HFFc6 (cell line): ENCODE results near the gene TCF21. TPM values are rescaled to one million over a fixed set of nuclear protein-coding genes. Genes with fewer than 3 reads are reported as not detected.

Experiments
- DNase-seq: peaks from one replicate; pipeline ENCODE4 v3.0.0-alpha.2; 2018
- H3K27ac Mint-ChIP-seq: 2 replicates; pipeline ENCODE4 v1.8.0; 2020; ENCODE audit warnings: mild to moderate bottlenecking, mixed read lengths
- H3K27me3 Mint-ChIP-seq: 2 replicates; pipeline ENCODE4 v1.8.0; 2021; ENCODE audit warnings: mild to moderate bottlenecking, moderate library complexity, mixed read lengths; ENCODE audit not compliant: insufficient read depth
- H3K36me3 Mint-ChIP-seq: 2 replicates; pipeline ENCODE4 v1.8.0; 2021; ENCODE audit warnings: low read depth, mixed read lengths
- H3K4me1 Mint-ChIP-seq: 2 replicates; pipeline ENCODE4 v1.8.0; 2020; ENCODE audit warnings: low read depth, mixed read lengths
- H3K4me3 Mint-ChIP-seq: 2 replicates; pipeline ENCODE4 v1.8.0; 2020; ENCODE audit warnings: mild to moderate bottlenecking, moderate library complexity, mixed read lengths
- H3K9me3 Mint-ChIP-seq: 2 replicates; pipeline ENCODE4 v1.8.0; 2020; ENCODE audit warnings: mild to moderate bottlenecking, mixed read lengths
- total RNA-seq, 6 experiments: library from RNA; stranded (reverse); fragmentation: NEBNext Ultra II Directional; extraction: Animal tissue kit (Norgen Biotek cat#: 25700); gene quantifications; 2 replicates in 1 of 6; 3 replicates in 5 of 6; pipeline ENCODE4 v1.2.3, GENCODE V29; 2021
- TF ChIP-seq, protein P1 (sequence below): fragments of 200-600 bp; sonication (generic); IDR thresholded peaks from 2 replicates; pipeline ENCODE4 v1.5.0; 2021; ENCODE audit warnings: antibody characterized with exemption, mild to moderate bottlenecking

TCF21 gene
- total RNA-seq, 6 experiments from 2014 or later, result not detected

DNA sequence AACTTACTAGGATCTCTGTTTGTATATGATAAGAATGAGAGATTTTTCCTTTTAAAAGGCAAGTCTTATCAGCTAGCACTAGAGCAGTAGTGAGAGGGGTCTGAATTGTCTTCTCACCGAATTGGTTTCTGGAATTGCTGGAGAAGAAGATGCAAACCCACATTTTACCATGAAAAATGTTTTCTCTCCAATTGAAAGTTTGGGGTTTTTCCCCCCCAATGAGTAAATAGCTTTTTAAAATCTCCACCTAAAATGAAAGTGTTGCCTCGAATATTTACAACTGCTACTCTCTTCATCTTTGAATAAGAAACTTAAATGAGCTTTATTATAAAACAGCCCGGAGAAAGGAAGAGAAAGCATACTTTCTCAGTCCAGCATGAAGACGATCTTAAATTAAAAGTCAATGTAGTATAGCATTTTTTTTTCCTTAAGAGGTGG lies 1.8 kb downstream of the TCF21 start:
- H3K4me1 Mint-ChIP-seq, result peaks cover 33% of the 10 kb centered on the region
- H3K4me3 Mint-ChIP-seq, result peak overlapping the region; percentile 85
- H3K9me3 Mint-ChIP-seq, result no peaks in the 10 kb centered on the region
- no peak for DNase-seq
- peaks cover 65% of the 10 kb centered on the region for H3K27me3 Mint-ChIP-seq
- H3K36me3 Mint-ChIP-seq, result no peaks in the 10 kb centered on the region; the same call in 1 of the 2 replicates
- no peak overlapping the region for H3K27ac Mint-ChIP-seq
- TF ChIP-seq, protein P1, sequence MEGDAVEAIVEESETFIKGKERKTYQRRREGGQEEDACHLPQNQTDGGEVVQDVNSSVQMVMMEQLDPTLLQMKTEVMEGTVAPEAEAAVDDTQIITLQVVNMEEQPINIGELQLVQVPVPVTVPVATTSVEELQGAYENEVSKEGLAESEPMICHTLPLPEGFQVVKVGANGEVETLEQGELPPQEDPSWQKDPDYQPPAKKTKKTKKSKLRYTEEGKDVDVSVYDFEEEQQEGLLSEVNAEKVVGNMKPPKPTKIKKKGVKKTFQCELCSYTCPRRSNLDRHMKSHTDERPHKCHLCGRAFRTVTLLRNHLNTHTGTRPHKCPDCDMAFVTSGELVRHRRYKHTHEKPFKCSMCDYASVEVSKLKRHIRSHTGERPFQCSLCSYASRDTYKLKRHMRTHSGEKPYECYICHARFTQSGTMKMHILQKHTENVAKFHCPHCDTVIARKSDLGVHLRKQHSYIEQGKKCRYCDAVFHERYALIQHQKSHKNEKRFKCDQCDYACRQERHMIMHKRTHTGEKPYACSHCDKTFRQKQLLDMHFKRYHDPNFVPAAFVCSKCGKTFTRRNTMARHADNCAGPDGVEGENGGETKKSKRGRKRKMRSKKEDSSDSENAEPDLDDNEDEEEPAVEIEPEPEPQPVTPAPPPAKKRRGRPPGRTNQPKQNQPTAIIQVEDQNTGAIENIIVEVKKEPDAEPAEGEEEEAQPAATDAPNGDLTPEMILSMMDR, result no peak

DNA sequence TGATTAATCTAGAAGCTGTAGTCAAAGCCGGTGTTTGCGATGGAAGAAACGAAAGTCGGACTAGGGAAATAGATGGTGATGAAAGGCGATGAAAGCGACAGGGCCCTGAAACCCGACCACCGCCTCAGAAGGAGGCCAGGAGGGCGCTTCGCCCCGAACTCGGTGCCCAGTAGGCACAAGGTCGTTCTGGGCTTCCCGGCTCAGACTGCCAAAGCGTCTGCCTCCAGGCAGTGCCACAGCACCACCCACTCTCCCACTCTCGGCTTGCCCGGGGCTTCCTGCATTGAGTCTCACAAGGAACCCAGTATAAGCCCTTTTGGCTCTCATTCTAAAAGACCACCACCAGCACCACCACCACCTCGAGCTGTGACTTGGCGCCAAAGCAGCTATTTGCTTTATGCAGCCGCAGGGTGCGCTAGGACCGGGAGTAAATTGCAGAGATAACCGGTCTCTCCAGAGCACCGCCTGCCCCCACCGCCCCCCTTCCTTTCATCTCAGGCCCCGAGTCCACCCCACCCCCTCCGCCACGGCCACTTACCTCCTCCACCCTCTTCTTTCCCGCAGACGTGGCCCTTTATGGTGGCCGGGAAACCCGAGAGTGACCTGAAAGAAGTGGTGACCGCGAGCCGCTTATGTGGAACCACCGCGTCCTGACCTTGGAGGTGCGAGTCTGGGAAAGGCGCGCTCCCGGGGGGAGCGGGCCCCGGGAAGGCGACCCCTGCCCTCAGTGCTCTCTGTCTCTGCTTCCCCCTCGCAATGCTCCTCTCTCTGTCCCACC lies 2.4 kb downstream of the TCF21 start:
- H3K36me3 Mint-ChIP-seq, result no peaks in the 10 kb centered on the region; the same call in 1 of the 2 replicates
- H3K4me1 Mint-ChIP-seq, result peaks cover 33% of the 10 kb centered on the region
- TF ChIP-seq, protein P1, result no peak
- DNase-seq, result no peak
- no peak overlapping the region for H3K27ac Mint-ChIP-seq
- H3K27me3 Mint-ChIP-seq, result peaks cover 65% of the 10 kb centered on the region
- H3K9me3 Mint-ChIP-seq, result no peaks in the 10 kb centered on the region
- H3K4me3 Mint-ChIP-seq, result peak overlapping the region; percentile 85

DNA sequence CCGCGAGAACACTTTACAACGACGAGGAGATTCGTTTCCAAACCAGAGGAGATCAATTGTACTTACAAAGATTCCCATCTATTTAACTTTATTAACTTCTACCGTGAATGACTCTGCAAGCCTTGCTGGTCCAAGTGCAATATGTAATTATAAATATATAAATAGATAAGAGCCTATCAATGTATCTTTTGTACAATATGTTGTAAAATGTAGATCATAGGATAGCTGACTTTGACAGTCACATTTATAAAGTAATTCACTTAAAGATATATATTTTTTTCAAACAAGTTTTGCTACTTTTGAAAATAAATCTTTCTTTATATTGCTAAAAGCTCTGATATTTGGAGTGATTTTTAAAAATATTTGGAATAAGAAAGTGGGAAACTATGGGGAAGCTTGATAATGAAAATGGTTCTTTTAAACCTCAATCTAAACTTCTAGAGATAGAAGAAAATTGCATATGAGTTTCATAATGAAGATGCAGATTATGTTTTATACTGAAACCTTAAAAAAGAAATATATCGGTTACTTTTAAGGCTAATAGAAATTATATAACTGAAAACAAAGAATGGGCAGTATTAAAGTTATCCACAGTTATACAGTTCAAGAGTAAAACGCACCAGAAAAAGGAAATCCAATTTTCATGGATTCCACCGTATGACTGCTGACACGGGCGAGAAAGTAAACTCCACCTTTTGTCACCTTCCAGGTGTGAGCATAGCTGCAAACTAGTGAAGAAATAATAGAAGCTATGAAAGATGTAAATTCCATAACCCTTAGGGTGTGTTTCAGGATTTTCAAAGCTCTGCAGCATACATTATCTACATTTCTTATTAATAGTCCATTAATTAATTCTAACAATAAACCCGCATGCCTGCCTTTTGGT lies 3.3 kb downstream of the TCF21 start:
- peaks cover 70% of the 10 kb centered on the region for H3K27me3 Mint-ChIP-seq
- peak overlapping the region; percentile 85; the same call in 1 of the 2 replicates for H3K4me3 Mint-ChIP-seq
- no peak for DNase-seq
- H3K27ac Mint-ChIP-seq, result no peak overlapping the region
- peaks cover 33% of the 10 kb centered on the region for H3K4me1 Mint-ChIP-seq
- no peaks in the 10 kb centered on the region; the same call in 1 of the 2 replicates for H3K36me3 Mint-ChIP-seq
- TF ChIP-seq, protein P1, result no peak
- no peaks in the 10 kb centered on the region for H3K9me3 Mint-ChIP-seq

DNA sequence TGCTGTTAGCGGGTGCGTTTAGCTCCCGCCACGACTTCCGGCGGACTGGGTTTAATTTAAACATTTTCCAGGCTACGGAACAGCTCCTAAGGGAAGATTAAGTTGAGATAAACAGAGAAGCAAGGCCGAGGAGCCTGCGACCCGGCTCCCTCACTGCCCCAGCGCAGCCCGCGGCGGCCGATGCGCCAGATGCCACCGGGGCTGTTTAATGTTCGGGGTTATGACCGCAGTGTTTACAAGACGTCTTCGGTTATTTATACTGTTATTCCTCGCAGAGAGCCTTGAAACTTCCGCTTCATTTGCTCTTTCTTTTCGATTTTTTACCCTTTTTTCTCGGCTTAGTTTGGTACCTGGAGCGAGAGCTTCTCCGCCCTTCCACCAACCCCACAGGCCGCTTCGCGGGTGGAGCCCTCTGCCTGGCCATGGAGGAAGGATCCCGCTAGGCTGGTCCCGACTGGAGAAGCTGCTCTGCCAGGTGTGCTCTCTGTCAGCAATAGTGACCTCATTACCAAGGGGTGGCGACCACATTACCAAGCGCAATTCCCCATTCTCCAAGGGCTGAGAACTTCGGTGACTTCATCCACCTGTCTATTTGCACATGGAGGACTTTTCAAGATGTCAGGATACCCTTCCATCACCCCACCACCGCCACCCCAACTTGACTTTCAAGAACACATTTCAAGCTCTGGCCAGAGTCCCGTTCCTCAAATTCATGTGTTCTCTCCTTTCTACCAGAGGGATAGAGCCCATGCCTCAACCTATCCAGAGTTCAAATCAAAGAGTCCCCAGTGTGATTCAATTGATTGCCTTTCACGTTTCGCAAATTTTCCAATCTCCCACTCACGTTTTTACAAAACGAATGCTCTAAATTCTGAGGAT lies 4.1 kb downstream of the TCF21 start:
- DNase-seq, result no peak
- Mint-ChIP-seq H3K27me3 (peaks cover 73% of the 10 kb centered on the region), H3K9me3 (no peaks in the 10 kb centered on the region), H3K27ac (no peak overlapping the region), H3K4me1 (peaks cover 33% of the 10 kb centered on the region), H3K4me3 (no peak overlapping the region), H3K36me3 (no peaks in the 10 kb centered on the region; the same call in 1 of the 2 replicates)
- TF ChIP-seq, protein P1, result no peak

DNA sequence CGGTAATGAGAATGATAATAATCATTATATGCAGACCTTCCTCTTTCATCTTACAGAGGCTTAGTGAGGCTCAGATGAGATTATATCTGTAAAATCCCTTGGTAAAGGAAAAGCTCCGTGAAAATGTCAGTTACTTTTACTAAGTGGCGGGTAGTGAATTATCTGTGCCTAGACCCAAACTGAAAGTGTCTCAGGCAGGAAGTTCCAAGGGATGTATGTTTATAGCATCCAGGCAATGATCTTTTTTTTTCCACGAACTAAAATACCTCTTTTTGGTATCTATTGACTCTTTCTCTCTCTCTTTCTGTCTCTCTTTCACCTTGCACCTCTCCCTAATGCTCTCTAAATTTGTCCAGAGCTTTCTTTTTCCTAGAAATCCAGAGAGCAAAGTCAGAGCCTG lies 5.0 kb downstream of the TCF21 start:
- no peak overlapping the region for H3K4me3 Mint-ChIP-seq
- TF ChIP-seq, protein P1, result no peak
- DNase-seq, result no peak
- no peaks in the 10 kb centered on the region; the same call in 1 of the 2 replicates for H3K36me3 Mint-ChIP-seq
- H3K4me1 Mint-ChIP-seq, result peaks cover 30% of the 10 kb centered on the region
- peaks cover 76% of the 10 kb centered on the region for H3K27me3 Mint-ChIP-seq
- no peak overlapping the region for H3K27ac Mint-ChIP-seq
- no peaks in the 10 kb centered on the region for H3K9me3 Mint-ChIP-seq
